Stimulated activated CD8-positive, alpha-beta memory T cell treated with anti-CD3 and anti-CD28 coated beads, Interleukin-2, amount 100 ng/mL, for 48 hours (primary cell): ENCODE results near the gene CXXC1.
"Not testable (repeated sequence)": the region's sequence is repeated elsewhere in the genome, so short reads cannot be mapped to it uniquely, and the experiment has no call there.

Experiments
- DNase-seq, 2 donors: peaks; one replicate each; pipeline ENCODE4 v3.0.0-alpha.2; 2020; ENCODE audit warnings: low read depth in 2 of 2

The CXXC1 gene

DNA sequence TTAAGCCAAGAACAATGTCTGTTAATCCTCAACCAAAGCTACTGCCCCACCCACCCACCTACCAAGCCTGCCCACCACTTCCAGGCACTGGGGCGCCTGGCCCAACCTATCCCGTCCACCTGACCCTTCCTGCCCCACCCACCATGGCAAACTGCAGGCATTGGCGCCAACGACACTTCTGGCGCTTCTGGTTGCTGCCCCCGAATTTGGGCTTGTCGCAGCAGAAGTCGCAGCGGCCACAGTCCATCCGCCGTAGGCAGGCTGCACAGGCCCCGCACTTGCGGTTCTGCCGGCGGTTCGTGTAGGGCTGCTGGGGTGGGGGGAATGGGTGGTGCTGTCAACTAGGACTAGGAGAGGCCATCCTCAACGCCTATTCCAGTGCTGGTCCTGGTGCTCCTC is 13.4 kb downstream of the CXXC1 start:
- no peak for DNase-seq

DNA sequence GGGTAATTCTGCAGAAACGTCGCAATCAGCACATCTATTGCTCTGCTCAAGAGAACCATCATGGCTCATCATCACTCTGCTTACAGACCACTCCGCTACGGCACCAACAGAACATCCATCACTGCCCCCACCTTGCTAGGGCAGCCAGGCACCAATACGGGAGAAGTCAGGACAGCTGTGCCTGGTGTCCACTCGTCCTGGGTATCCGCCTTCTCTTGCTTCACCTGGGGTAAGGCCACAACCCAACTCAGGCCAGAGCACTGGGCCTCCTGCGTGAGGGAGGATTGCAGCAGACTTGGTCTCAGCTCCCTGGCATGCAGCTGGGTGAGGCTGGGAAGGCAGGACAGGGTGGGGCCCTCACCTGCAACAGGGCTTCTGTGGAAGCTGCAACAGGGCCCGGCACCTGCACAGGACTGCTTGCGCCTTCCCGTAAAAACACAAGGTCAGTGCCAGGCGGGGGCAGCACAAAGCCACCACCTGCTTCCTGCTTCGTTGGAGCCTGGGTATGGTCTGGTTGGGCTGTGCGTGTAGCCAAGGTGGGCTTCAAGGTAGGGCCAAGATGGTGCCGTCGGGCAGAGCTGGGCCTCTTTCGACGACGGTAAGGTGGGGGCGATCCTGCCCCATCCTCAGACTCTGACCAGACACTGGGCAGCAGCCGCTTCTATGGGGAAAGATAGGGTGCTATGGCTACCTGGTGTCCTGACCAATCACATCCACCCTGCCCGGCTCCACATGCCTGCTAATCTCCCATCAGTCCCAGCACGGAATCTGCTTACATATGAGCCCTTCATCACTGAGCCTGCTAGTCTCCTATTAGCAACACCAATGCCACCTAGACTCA is 14.1 kb downstream of the CXXC1 start:
- no peak for DNase-seq

DNA sequence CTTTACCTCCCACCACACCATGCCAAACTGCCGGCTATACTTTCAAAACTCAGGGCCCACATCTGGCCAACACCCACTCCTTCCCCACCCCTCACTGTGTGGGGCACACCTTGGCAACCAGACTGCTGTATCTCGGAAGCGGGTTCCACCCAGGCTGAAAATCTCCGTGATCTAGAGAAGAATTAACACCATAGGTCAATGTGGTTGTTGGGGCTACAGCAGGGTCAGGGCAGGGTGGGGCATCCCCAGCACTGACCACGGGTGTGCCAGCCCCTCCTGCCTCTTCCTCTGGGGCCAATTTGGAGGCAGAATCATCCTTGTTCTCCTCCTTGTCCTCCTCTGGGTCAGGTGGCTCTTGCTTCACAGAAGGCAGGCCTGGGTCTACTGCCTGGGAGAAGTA is 14.9 kb downstream of the CXXC1 start:
- DNase-seq = no peak

DNA sequence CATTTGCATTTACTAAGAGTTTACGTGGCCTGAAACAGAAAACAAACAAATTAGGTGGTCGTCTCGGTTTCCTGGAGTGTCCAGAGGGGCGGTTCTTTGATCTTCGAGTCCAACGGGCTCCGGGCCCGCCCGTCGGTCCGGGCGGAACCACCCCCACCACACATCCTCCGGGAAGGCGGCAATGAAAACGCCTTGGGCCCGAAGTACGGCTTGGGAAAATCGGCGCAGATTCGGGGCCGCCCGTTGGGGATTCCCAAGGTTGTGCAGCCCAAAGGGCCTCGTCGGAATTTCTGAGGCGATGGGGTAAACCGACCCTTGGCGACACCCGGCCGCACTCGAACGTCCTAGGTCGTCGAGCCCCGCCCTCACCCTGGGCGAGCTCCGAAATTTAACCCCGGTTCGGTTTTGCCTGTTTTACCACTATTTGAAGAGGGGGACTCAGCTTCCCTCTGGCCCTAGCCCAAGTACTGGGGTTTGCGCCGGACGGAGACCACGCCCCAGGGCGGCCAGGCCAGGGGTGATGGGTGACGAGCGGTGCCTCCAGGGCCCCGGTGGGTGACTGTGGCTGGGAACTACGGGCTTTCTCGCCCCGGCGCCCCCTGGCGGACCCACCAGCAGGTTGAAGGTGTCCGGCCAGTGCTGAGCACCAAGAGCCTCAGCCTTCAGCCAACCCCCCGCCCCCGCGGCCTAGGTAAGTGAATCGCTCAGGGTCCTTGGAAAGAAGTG is 19.3 kb downstream of the CXXC1 start:
- DNase-seq = peak; percentile 76 to 84

DNA sequence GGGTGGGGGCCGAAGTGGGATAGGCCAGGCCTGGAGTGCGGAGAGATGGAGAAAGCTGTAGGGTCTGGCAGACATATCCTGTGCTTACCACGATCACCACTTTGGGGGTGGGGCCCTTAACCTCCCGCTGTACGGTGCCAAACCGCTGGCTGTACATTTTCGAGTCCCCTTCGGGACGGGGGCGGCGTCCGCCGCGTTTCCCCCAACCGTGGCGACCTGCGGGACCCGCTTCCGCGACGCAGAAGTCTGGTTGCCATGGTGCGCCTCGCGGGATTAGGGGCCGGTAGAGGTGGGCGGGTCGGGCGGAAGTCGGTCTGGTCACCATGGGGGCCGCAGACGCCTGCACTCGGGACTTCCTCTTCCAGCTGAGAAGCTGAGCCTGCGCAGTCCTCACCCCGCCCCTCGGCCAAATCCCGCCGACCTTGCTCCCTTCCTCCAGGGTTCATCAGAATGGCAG is 21.2 kb downstream of the CXXC1 start, which contains the start of gene CFAP53:
TSS of gene CFAP53 (minus strand) at position 248 of the 457 bp plus-strand sequence. CDS start at position 157, 91 bp downstream.
- DNase-seq = peak; percentile 88

DNA sequence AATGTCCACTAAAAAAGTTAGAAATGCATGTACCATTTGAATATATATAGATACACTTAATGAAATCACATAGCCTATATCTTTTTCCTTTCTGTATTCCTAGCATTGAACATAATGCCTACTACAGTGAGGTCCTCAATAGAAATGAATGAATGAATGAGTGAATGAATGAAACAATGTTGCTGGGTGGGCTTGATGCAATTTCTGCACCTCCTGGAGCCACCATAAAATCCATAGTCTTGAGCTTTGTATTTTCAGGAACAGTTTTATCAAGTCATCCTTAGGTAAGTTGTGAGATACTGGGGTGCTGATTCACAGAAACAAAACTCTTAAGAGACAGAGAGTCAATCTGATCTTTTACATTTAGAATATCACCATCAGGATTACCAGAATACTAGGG is 24.5 kb downstream of the CXXC1 start:
- no peak for DNase-seq

DNA sequence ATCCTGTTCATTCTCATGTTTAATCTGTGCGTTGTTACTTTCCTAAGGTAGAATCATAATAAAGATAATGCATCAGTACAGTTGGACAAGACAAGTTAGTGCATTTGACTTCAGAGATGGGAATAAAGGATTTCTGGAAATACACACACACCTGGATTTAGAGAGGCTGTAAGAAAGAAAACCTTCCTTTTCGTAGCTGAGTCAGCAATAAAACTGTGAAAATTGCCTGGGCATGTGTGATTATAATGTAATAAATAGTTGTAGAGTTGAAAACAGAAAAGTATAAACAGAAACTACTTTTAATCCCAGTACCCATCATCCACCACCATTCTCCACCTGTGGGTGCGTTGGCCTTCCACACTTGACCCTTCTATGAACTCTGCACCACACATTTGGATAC is 36.6 kb downstream of the CXXC1 start:
- DNase-seq = no peak

DNA sequence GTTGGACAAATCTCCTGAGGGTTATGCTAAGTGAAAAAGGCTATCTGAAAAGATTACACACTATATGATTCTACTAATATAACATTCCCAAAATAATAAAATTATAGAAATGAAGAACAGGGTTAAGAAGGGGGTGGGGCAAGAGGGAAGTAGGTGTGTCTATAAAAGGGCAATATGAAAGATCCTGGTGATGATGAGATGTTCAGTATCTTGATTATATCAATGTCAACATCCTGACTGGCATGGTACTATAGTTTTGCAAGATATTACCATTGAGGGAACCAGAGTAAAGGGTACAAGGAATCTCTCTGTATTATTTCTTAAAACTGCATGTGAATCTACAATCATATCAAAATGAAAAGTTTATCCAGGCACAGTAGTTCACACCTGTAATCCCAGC is 37.9 kb downstream of the CXXC1 start:
- DNase-seq = no peak

DNA sequence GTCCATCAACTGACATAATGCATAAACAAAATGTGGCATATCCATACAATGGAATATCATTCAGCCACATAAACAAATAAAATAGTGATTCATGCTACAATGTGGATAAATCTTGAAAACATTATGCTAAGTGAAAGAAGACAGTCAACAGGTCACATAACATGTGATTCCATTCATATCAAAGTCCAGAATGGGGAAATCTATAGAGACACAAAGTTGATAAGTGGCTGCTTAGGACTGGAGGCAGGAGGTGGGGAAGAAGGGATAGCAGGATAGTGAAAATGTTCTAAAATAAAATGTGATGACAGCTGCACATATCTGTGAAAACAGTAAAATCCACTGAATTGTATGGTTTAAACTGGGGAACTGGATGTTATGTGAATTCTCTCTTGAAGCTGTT is 39.9 kb downstream of the CXXC1 start:
- DNase-seq = no peak

DNA sequence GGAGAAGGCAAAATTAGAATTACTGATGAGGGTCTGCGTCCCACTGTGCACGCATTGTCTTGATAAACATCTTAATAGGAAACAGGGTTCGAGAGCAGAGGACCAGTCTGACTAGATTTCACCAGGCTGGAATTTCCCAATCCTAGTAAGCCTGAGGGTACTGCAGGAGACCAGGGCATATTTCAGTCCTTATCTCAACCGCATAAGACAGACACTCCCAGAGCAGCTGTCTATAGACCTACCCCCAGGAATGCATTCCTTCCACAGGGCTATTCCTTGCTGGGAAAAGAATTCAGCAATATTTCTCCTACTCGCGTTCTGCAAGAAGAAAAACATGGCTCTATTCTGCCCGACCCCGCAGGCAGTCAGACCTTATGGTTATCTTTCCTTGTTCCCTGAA is 45.7 kb downstream of the CXXC1 start:
- not testable (repeated sequence) for DNase-seq

DNA sequence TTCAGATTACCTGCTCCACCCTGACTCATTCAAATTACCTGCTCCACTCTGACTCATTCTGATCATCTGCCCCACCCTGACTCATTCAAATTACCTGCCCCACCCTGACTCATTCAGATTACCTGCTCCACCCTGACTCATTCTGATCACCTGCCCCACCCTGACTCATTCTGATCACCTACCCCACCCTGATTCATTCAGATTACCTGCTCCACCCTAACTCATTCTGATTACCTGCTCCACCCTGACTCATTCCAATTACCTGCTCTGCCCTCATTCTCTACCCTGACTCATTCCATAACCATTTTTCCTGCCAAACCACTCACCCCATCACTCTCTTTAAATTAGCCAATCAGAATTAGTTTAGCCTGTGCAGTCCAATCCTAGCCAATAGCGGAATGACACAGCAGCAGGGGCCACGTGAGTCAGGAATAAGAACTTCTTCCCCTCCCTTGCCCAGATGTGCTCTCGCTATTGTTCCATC is 47.4 kb downstream of the CXXC1 start:
- no peak for DNase-seq

DNA sequence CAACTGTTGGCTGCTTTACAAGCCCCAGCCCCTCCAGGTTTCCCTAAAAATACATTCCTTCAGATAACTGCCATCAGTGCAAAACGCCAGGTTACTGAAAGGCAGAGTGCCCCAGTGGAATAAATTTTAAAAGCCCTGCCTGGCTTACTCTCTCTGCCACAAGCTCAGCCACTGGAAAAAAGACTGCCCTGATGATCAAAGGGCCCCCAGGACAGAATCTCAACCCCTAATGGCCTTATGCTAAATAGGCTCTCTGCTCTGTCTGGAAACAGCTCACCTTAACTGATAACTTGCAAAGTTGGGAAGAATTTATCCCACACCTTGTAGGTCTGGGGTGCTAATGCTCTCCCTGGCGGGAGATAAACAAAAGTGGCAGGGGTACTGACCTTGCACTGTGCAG is 55.1 kb downstream of the CXXC1 start:
- DNase-seq = no peak
